Tibial nerve (tissue), 4 donors: ENCODE measurements around the gene MBLAC1. TPM values are rescaled to one million over a fixed set of nuclear protein-coding genes. Genes with fewer than 3 reads are reported as not detected.
"Not testable (repeated sequence)": the region's sequence is repeated elsewhere in the genome, so short reads cannot be mapped to it uniquely, and the experiment has no call there.

ENCODE experiments used
- DNase-seq, 2 donors: peaks; one replicate each; pipeline ENCODE4 v3.0.0-alpha.2; 2019; ENCODE audit warnings: low spot score in 2 of 2
- H3K27ac ChIP-seq, 4 donors: fragments of 200-600 bp; sonication (generic) in 3 of 4; one replicate each; pipeline ENCODE4 v1.5.1; 2017 to 2019; ENCODE audit warnings: mild to moderate bottlenecking in 1 of 4
- H3K27me3 ChIP-seq, 2 donors: fragments of 200-600 bp; sonication (generic) in 1 of 2; one replicate each; pipeline versions ENCODE4 v1.5.1 to v1.6.0; 2017 to 2019
- H3K36me3 ChIP-seq, 3 donors: fragments of 200-600 bp; sonication (generic); one replicate each; pipeline ENCODE4 v1.5.1; 2018 to 2019
- H3K4me1 ChIP-seq, 4 donors: fragments of 200-600 bp; sonication (generic) in 3 of 4; one replicate each; pipeline ENCODE4 v1.5.1; 2017 to 2019
- H3K4me3 ChIP-seq, 4 donors: fragments of 200-600 bp; sonication (generic) in 3 of 4; one replicate each; pipeline ENCODE4 v1.5.1; 2017 to 2019; ENCODE audit warnings: mild to moderate bottlenecking in 1 of 4, moderate library complexity in 1 of 4
- H3K9me3 ChIP-seq, 4 donors: fragments of 200-600 bp; sonication (generic) in 3 of 4; one replicate each; pipeline ENCODE4 v1.5.1; 2017 to 2019
- EP300 ChIP-seq, 2 donors: sonication (generic); formaldehyde crosslinking; IDR thresholded peaks; one replicate each; pipeline ENCODE4 v1.6.1; 2017; ENCODE audit warnings: antibody characterized with exemption in 2 of 2, mild to moderate bottlenecking in 1 of 2
- POLR2A ChIP-seq, 2 donors: fragments of 450-650 bp; IDR thresholded peaks; one replicate each; pipeline ENCODE4 v1.6.1; 2017; ENCODE audit warnings: antibody characterized with exemption in 2 of 2, mild to moderate bottlenecking in 2 of 2, moderate library complexity in 2 of 2
- WGBS, 2 donors: methylation state at CpG; one replicate each; pipeline ENCODE4 v1.1.5; 2018; 5-methylcytosine and 5-hydroxymethylcytosine counted together
- total RNA-seq, 4 donors: library from RNA; depleted of rRNA; stranded (reverse); fragments of >200 nt; gene quantifications; one replicate each; pipeline ENCODE4 v1.1.0, GENCODE V29; 2016
- TF ChIP-seq, protein P1 (sequence below), 5 experiments: fragments of 200-600 bp in 3 of 5; fragments of 450-650 bp in 2 of 5; sonication (generic) in 3 of 5; IDR thresholded peaks; one replicate each; pipeline ENCODE4 v1.5.1; 2016 to 2019; ENCODE audit warnings: antibody characterized with exemption in 5 of 5, mild to moderate bottlenecking in 3 of 5, moderate library complexity in 2 of 5

Gene MBLAC1
- total RNA-seq, 4 donors from 2014 or later = 3.9 to 9.2 (median 6.9) TPM

GRCh38 chr7:100124301-100125230 is 2.2 kb upstream of the MBLAC1 start:
- no peaks in the 10 kb centered on the region for H3K9me3 ChIP-seq
- WGBS, 2 donors = 71 to 77% methylated on average over 4 of the region's 4 CpGs
- peaks cover 0 to 44% (median 24%) of the 10 kb centered on the region in 4 donors for H3K4me1 ChIP-seq
- TF ChIP-seq POLR2A (IDR thresholded peaks at IDR 0.05) (no peak), EP300 (IDR thresholded peaks at IDR 0.05) (no peak)
- TF ChIP-seq, protein P1, sequence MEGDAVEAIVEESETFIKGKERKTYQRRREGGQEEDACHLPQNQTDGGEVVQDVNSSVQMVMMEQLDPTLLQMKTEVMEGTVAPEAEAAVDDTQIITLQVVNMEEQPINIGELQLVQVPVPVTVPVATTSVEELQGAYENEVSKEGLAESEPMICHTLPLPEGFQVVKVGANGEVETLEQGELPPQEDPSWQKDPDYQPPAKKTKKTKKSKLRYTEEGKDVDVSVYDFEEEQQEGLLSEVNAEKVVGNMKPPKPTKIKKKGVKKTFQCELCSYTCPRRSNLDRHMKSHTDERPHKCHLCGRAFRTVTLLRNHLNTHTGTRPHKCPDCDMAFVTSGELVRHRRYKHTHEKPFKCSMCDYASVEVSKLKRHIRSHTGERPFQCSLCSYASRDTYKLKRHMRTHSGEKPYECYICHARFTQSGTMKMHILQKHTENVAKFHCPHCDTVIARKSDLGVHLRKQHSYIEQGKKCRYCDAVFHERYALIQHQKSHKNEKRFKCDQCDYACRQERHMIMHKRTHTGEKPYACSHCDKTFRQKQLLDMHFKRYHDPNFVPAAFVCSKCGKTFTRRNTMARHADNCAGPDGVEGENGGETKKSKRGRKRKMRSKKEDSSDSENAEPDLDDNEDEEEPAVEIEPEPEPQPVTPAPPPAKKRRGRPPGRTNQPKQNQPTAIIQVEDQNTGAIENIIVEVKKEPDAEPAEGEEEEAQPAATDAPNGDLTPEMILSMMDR (IDR thresholded peaks at IDR 0.05) = no peak
- H3K4me3 ChIP-seq = no peak overlapping the region
- peak overlapping the region in 1 of 4 donors; percentile 25 for H3K27ac ChIP-seq
- DNase-seq = no peak
- H3K36me3 ChIP-seq = peaks cover 0 to 34% (median 0%) of the 10 kb centered on the region in 3 donors
- H3K27me3 ChIP-seq = no peaks in the 10 kb centered on the region

DNA sequence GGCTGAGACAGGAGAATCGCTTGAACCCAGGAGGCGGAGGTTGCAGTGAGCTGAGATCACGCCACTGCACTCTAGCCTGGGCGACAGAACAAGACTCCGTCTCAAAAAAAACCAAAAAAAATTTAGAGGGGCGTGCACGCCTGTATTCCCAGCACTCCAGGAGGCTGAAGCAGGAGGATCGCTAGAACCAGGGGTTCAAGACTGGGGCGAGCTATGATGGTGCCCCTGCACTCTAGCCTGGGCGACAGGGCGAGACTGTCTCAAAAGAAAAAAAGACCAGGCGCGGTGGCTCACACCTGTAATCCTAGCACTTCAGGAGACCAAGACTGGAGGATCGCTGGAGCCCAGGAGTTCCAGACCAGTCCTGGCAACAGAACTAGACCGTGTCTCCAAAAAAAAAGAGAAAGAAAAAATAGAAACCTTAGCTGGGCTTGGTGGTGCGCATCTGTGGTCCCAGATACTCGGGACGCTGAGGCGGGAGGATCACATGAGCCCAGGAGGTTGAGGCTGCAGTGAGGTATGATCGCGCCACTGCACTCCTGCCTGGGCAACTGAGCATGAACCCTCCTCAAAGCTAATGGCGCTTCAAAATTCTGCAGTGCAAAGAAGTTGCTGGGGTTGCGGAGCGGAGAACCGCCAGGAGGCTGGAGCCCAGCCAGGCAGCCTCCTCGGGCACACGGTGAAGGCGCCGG is 382 bp upstream of the MBLAC1 start:
- peaks cover 0 to 44% (median 19%) of the 10 kb centered on the region in 4 donors for H3K4me1 ChIP-seq
- 13 to 24% methylated on average over 22 to 29 of the region's 29 CpGs for WGBS, 2 donors
- TF ChIP-seq, protein P1 (IDR thresholded peaks at IDR 0.05) = no peak
- no peak for TF ChIP-seq EP300 (IDR thresholded peaks at IDR 0.05)
- no peak for TF ChIP-seq POLR2A (IDR thresholded peaks at IDR 0.05)
- peak overlapping the region; percentile 81 to 98 (median 90) for H3K4me3 ChIP-seq
- H3K27ac ChIP-seq = peak overlapping the region; percentile 80 to 99 (median 96)
- peaks cover 0 to 34% (median 0%) of the 10 kb centered on the region in 3 donors for H3K36me3 ChIP-seq
- H3K27me3 ChIP-seq = no peaks in the 10 kb centered on the region
- DNase-seq = no peak
- H3K9me3 ChIP-seq = no peaks in the 10 kb centered on the region

DNA sequence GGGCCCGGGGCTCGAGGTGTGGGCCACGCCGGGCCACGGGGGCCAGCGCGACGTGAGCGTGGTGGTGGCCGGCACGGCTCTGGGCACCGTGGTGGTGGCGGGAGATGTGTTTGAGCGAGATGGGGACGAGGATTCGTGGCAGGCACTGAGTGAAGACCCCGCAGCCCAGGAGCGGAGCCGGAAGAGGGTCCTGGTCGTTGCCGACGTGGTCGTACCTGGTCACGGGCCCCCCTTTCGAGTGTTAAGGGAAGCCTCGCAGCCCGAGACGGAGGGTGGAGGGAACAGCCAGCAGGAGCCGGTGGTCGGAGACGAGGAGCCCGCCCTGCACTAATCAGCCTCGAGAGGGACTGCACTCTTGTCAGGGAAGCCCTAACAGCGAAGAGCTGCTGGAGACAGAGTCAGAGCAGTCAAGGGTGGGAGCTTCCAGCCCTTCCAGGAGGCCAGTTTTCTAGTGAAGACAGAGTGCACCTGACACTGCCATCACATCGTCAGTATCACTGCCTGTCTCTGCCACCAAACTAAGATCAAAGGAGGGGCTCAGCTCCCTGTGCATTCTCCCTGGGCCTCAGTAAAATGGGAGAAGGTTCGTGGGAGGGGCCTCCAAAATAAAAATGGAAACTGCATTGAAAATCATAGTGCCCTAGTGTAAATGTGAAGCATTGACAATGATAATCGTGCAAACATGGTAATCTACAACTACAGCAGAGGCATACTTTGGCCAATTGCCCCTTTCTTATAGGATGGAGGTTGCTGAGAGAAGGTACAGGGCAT is 1.3 kb downstream of the MBLAC1 start:
- H3K36me3 ChIP-seq = peaks cover 0 to 23% (median 0%) of the 10 kb centered on the region in 3 donors
- H3K4me3 ChIP-seq = peak overlapping the region; percentile 81 to 98 (median 90)
- no peaks in the 10 kb centered on the region for H3K9me3 ChIP-seq
- no peak for DNase-seq
- H3K27me3 ChIP-seq = no peaks in the 10 kb centered on the region
- no peak for TF ChIP-seq EP300 (IDR thresholded peaks at IDR 0.05)
- TF ChIP-seq, protein P1 (IDR thresholded peaks at IDR 0.05) = peak in 1 of 5 experiments; percentile 10
- peak overlapping the region; percentile 80 to 99 (median 96) for H3K27ac ChIP-seq
- peaks cover 0 to 50% (median 19%) of the 10 kb centered on the region in 4 donors for H3K4me1 ChIP-seq
- WGBS, 2 donors = 2 to 3% methylated on average over 21 of the region's 37 CpGs

GRCh38 chr7:100128637-100128963 is 1.8 kb downstream of the MBLAC1 start:
- Histone ChIP-seq H3K36me3 (peaks cover 0 to 18% (median 0%) of the 10 kb centered on the region in 3 donors), H3K27me3 (no peaks in the 10 kb centered on the region), H3K9me3 (no peaks in the 10 kb centered on the region), H3K4me3 (no peak overlapping the region), H3K4me1 (peaks cover 0 to 54% (median 19%) of the 10 kb centered on the region in 4 donors), H3K27ac (no peak overlapping the region)
- TF ChIP-seq, protein P1 (IDR thresholded peaks at IDR 0.05) = no peak
- TF ChIP-seq EP300 (IDR thresholded peaks at IDR 0.05) (no peak), POLR2A (IDR thresholded peaks at IDR 0.05) (no peak)
- no peak for DNase-seq
- WGBS, 2 donors = 42 to 50% methylated on average over 1 of the region's 1 CpG

- H3K4me1 ChIP-seq = peaks cover 0 to 50% (median 17%) of the 10 kb centered on the region in 4 donors
- WGBS, 2 donors = 90 to 96% methylated on average over 1 of the region's 1 CpG
- not testable (repeated sequence) for H3K27ac ChIP-seq, H3K36me3 ChIP-seq, H3K9me3 ChIP-seq, H3K27me3 ChIP-seq, H3K4me3 ChIP-seq, DNase-seq
Measured at GRCh38 chr7:100130220-100130607, 3.4 kb downstream of the MBLAC1 start.
